OCI-LY1 (cell line): ENCODE data around the gene CDHR1.

Experiments used
- H2AFZ ChIP-seq: fragments of 200-600 bp; sonication (generic), shearing (Covaris generic); 2 replicates; pipeline ENCODE4 v1.6.0; 2014; ENCODE audit warnings: antibody characterized with exemption, mild to moderate bottlenecking, low read length
- H3F3A ChIP-seq: fragments of 200-600 bp; sonication (generic), shearing (Covaris generic); 2 replicates; pipeline ENCODE4 v1.6.0; 2014; ENCODE audit warnings: mild to moderate bottlenecking, antibody characterized with exemption, low read length, moderate library complexity; ENCODE audit not compliant: insufficient read depth
- H3K27ac ChIP-seq: fragments of 200-600 bp; sonication (generic); 2 replicates; pipeline ENCODE4 v1.5.1; 2014; ENCODE audit warnings: low read length, mixed run types, mild to moderate bottlenecking, low read depth; ENCODE audit not compliant: poor library complexity, severe bottlenecking
- H3K27me3 ChIP-seq: fragments of 200-600 bp; sonication (generic); 2 replicates; pipeline ENCODE4 v1.6.0; 2014; ENCODE audit warnings: antibody characterized with exemption, mild to moderate bottlenecking, low read length, moderate library complexity; ENCODE audit not compliant: insufficient read depth
- H3K36me3 ChIP-seq: fragments of 200-600 bp; sonication (generic); 2 replicates; pipeline ENCODE4 v1.6.1; 2014; ENCODE audit warnings: mild to moderate bottlenecking, antibody characterized with exemption, low read length, moderate library complexity, mixed read lengths; ENCODE audit not compliant: insufficient read depth
- H3K4me1 ChIP-seq: fragments of 200-600 bp; sonication (generic); 2 replicates; pipeline ENCODE4 v1.5.1; 2014; ENCODE audit warnings: mild to moderate bottlenecking, low read length, moderate library complexity; ENCODE audit not compliant: insufficient read depth, severe bottlenecking
- H3K4me2 ChIP-seq: fragments of 200-600 bp; sonication (generic), shearing (Covaris generic); 2 replicates; pipeline ENCODE4 v1.6.1; 2014; ENCODE audit warnings: low read length
- H3K4me3 ChIP-seq: fragments of 200-600 bp; sonication (generic); 2 replicates; pipeline ENCODE4 v1.5.1; 2014; ENCODE audit warnings: low read length, low read depth, mild to moderate bottlenecking, mixed read lengths; ENCODE audit not compliant: poor library complexity, severe bottlenecking
- H3K79me2 ChIP-seq: fragments of 200-600 bp; shearing (Covaris generic); 2 replicates; pipeline ENCODE4 v1.6.1; 2016; ENCODE audit warnings: mixed run types, low read length, mixed read lengths; ENCODE audit not compliant: insufficient read depth
- H3K9ac ChIP-seq: fragments of 200-600 bp; sonication (generic), shearing (Covaris generic); 2 replicates; pipeline ENCODE4 v1.6.1; 2014; ENCODE audit warnings: mild to moderate bottlenecking, low read length, mixed read lengths
- H3K9me2 ChIP-seq: fragments of 200-600 bp; sonication (generic), shearing (Covaris generic); 2 replicates; pipeline ENCODE4 v1.6.1; 2014; ENCODE audit warnings: low read depth, mild to moderate bottlenecking, low read length, mixed read lengths
- H3K9me3 ChIP-seq: fragments of 200-600 bp; shearing (Covaris generic); 2 replicates; pipeline ENCODE4 v1.6.1; 2014; ENCODE audit warnings: low read length, mixed read lengths
- H4K20me1 ChIP-seq: fragments of 200-600 bp; sonication (generic), shearing (Covaris generic); 2 replicates; pipeline ENCODE4 v1.6.0; 2016; ENCODE audit warnings: mild to moderate bottlenecking, low read length; ENCODE audit not compliant: insufficient read depth
- CTCF ChIP-seq: fragments of 200-600 bp; sonication (generic), shearing (Covaris generic); IDR thresholded peaks from 2 replicates; pipeline ENCODE4 v1.5.1; 2017; ENCODE audit warnings: mild to moderate bottlenecking, antibody characterized with exemption, low read length, moderate library complexity, mixed read lengths
- EZH2 ChIP-seq: fragments of 200-600 bp; sonication (generic), shearing (Covaris generic); IDR thresholded peaks from 2 replicates; pipeline ENCODE4 v1.8.0; 2017; ENCODE audit warnings: borderline replicate concordance, mixed run types, mild to moderate bottlenecking, antibody characterized with exemption, low read length, moderate library complexity, mixed read lengths

The CDHR1 gene

GRCh38 chr10:84201682-84202081 is 7.3 kb downstream of the CDHR1 start:
- Histone ChIP-seq H3K9ac (no peak overlapping the region), H3K79me2 (no peaks in the 10 kb centered on the region), H3K4me1 (no peaks in the 10 kb centered on the region), H4K20me1 (no peaks in the 10 kb centered on the region), H2AFZ (no peak overlapping the region), H3K36me3 (no peaks in the 10 kb centered on the region), H3K4me3 (no peak overlapping the region), H3K9me3 (no peaks in the 10 kb centered on the region), H3K27ac (no peak overlapping the region), H3K9me2 (no peaks in the 10 kb centered on the region), H3F3A (no peaks in the 10 kb centered on the region), H3K27me3 (0 out of 2 replicates have a peak, but pooled peaks cover 4% of the 10 kb centered on the region), H3K4me2 (no peak overlapping the region)
- no peak for TF ChIP-seq EZH2
- no peak for TF ChIP-seq CTCF

GRCh38 chr10:84202349-84202748 is 8.0 kb downstream of the CDHR1 start:
- H3K36me3 ChIP-seq = no peaks in the 10 kb centered on the region
- H3K27ac ChIP-seq = no peak overlapping the region
- H2AFZ ChIP-seq = no peak overlapping the region
- no peak overlapping the region for H3K9ac ChIP-seq
- no peak overlapping the region for H3K4me2 ChIP-seq
- no peaks in the 10 kb centered on the region for H3K9me3 ChIP-seq
- no peaks in the 10 kb centered on the region for H4K20me1 ChIP-seq
- H3K9me2 ChIP-seq = no peaks in the 10 kb centered on the region
- no peak overlapping the region for H3K4me3 ChIP-seq
- H3K79me2 ChIP-seq = no peaks in the 10 kb centered on the region
- no peaks in the 10 kb centered on the region for H3K4me1 ChIP-seq
- 0 out of 2 replicates have a peak, but pooled peaks cover 4% of the 10 kb centered on the region for H3K27me3 ChIP-seq
- no peaks in the 10 kb centered on the region for H3F3A ChIP-seq
- TF ChIP-seq EZH2 = no peak
- no peak for TF ChIP-seq CTCF

- no peak overlapping the region for H3K4me3 ChIP-seq
- H3K27ac ChIP-seq = no peak overlapping the region
- TF ChIP-seq CTCF = peak; percentile 65
- TF ChIP-seq EZH2 = no peak
- no peak overlapping the region for H3K4me2 ChIP-seq
- no peaks in the 10 kb centered on the region for H3F3A ChIP-seq
- H3K9me2 ChIP-seq = no peaks in the 10 kb centered on the region
- no peak overlapping the region for H3K9ac ChIP-seq
- no peak overlapping the region for H2AFZ ChIP-seq
- H3K79me2 ChIP-seq = no peaks in the 10 kb centered on the region
- no peaks in the 10 kb centered on the region for H3K4me1 ChIP-seq
- no peaks in the 10 kb centered on the region for H3K36me3 ChIP-seq
- H3K27me3 ChIP-seq = no peaks in the 10 kb centered on the region
- no peaks in the 10 kb centered on the region for H4K20me1 ChIP-seq
- H3K9me3 ChIP-seq = no peaks in the 10 kb centered on the region
Observed at GRCh38 chr10:84204122-84204521, 9.8 kb downstream of the CDHR1 start.
